ENCODE measurements around the gene LCLAT1.

Gene LCLAT1

GRCh38 chr2:30633039-30633438, 186.0 kb downstream of the LCLAT1 start:
- no peak for ATAC-seq (ENCODE audit: insufficient read depth, low read depth)
- H3K79me2 ChIP-seq (ENCODE audit: insufficient read depth, low read length): no peaks in the 10 kb centered on the region
- peaks cover 12% of the 10 kb centered on the region for H3K4me1 ChIP-seq (ENCODE audit: insufficient read depth, low read length)
- no peaks in the 10 kb centered on the region for H3K27me3 ChIP-seq (ENCODE audit: insufficient read depth, low read length, poor library complexity)
- H3K4me3 ChIP-seq (ENCODE audit: low read depth in 1 of 2, low read length in 2 of 2): no peak overlapping the region
- H3K4me2 ChIP-seq (ENCODE audit: insufficient read depth, low read length): no peak overlapping the region
- H4K20me1 ChIP-seq (ENCODE audit: insufficient read depth, low read length): no peaks in the 10 kb centered on the region
- DNase-seq: no peak
- H2AFZ ChIP-seq (ENCODE audit: low read depth, low read length): no peak overlapping the region
- H3K9ac ChIP-seq (ENCODE audit: low read depth, low read length): no peak overlapping the region
- H3K27ac ChIP-seq (ENCODE audit: low read length): no peak overlapping the region
- TF ChIP-seq CTCF (IDR thresholded peaks at IDR 0.05; ENCODE audit: borderline replicate concordance, extremely low read depth, low read length, poor library complexity, severe bottlenecking) (no peak), EZH2 (IDR thresholded peaks at IDR 0.05; ENCODE audit: borderline replicate concordance, low read depth, low read length, severe bottlenecking) (no peak)
- H3K9me3 ChIP-seq (ENCODE audit: insufficient read depth, low read length, severe bottlenecking): no peaks in the 10 kb centered on the region
- H3K36me3 ChIP-seq (ENCODE audit: insufficient read depth, low read length): no peaks in the 10 kb centered on the region

GRCh38 chr2:30636311-30636710, 189.3 kb downstream of the LCLAT1 start:
- DNase-seq: no peak
- no peak overlapping the region for H2AFZ ChIP-seq (ENCODE audit: low read depth, low read length)
- TF ChIP-seq EZH2 (IDR thresholded peaks at IDR 0.05; ENCODE audit: borderline replicate concordance, low read depth, low read length, severe bottlenecking) (no peak), CTCF (IDR thresholded peaks at IDR 0.05; ENCODE audit: borderline replicate concordance, extremely low read depth, low read length, poor library complexity, severe bottlenecking) (no peak)
- H3K4me3 ChIP-seq (ENCODE audit: low read depth in 1 of 2, low read length in 2 of 2): no peak overlapping the region
- H3K9me3 ChIP-seq (ENCODE audit: insufficient read depth, low read length, severe bottlenecking): no peaks in the 10 kb centered on the region
- no peaks in the 10 kb centered on the region for H3K79me2 ChIP-seq (ENCODE audit: insufficient read depth, low read length)
- ATAC-seq (ENCODE audit: insufficient read depth, low read depth): no peak
- H3K4me1 ChIP-seq (ENCODE audit: insufficient read depth, low read length): peaks cover 3% of the 10 kb centered on the region
- H3K9ac ChIP-seq (ENCODE audit: low read depth, low read length): no peak overlapping the region
- H3K4me2 ChIP-seq (ENCODE audit: insufficient read depth, low read length): no peak overlapping the region
- H3K27ac ChIP-seq (ENCODE audit: low read length): no peak overlapping the region
- H3K36me3 ChIP-seq (ENCODE audit: insufficient read depth, low read length): peaks cover 11% of the 10 kb centered on the region
- no peaks in the 10 kb centered on the region for H3K27me3 ChIP-seq (ENCODE audit: insufficient read depth, low read length, poor library complexity)
- H4K20me1 ChIP-seq (ENCODE audit: insufficient read depth, low read length): no peaks in the 10 kb centered on the region

- DNase-seq (no peak), ATAC-seq (ENCODE audit: insufficient read depth, low read depth) (no peak)
- Histone ChIP-seq H3K36me3 (ENCODE audit: insufficient read depth, low read length) (peaks cover 14% of the 10 kb centered on the region), H2AFZ (ENCODE audit: low read depth, low read length) (no peak overlapping the region), H4K20me1 (ENCODE audit: insufficient read depth, low read length) (no peaks in the 10 kb centered on the region), H3K79me2 (ENCODE audit: insufficient read depth, low read length) (no peaks in the 10 kb centered on the region), H3K9ac (ENCODE audit: low read depth, low read length) (no peak overlapping the region), H3K27ac (ENCODE audit: low read length) (no peak overlapping the region), H3K9me3 (ENCODE audit: insufficient read depth, low read length, severe bottlenecking) (no peaks in the 10 kb centered on the region), H3K27me3 (ENCODE audit: insufficient read depth, low read length, poor library complexity) (no peaks in the 10 kb centered on the region), H3K4me2 (ENCODE audit: insufficient read depth, low read length) (no peak overlapping the region), H3K4me3 (ENCODE audit: low read depth in 1 of 2, low read length in 2 of 2) (no peak overlapping the region), H3K4me1 (ENCODE audit: insufficient read depth, low read length) (no peaks in the 10 kb centered on the region)
- TF ChIP-seq CTCF (IDR thresholded peaks at IDR 0.05; ENCODE audit: borderline replicate concordance, extremely low read depth, low read length, poor library complexity, severe bottlenecking): no peak
- no peak for TF ChIP-seq EZH2 (IDR thresholded peaks at IDR 0.05; ENCODE audit: borderline replicate concordance, low read depth, low read length, severe bottlenecking)
Observed at GRCh38 chr2:30639836-30640235, 192.8 kb downstream of the LCLAT1 start.

Data from DND-41 (cell line).